Measurements from ENCODE around the gene GSTCD.

DNA sequence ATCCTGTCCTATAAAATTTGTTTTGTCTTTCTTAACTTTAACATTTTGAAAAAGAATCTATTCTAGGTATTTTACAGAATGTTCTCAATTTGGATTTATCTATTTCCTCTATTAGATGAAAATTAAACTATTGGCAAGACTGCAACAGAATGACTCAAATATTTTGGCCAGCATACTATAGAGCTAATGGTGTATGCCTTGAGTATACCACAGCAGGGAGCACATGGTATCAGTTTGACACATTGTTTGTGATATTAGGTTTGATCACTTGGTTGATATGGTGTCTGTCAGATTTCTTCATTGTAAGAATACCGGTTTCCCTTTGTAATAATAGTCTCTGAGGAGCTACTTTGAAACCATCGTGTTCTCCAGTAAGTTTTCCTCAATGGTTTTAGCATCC lies 98.9 kb downstream of the GSTCD start:
- TF ChIP-seq CTCF (IDR thresholded peaks at IDR 0.05; ENCODE audit: low read length), result no peak
- no peak for TF ChIP-seq EZH2 (IDR thresholded peaks at IDR 0.05; ENCODE audit: borderline replicate concordance, low read length)

Measured in OCI-LY1 (cell line).